IMR-90 (cell line): ENCODE results near the gene SLC25A26. TPM values are rescaled to one million over a fixed set of nuclear protein-coding genes. Genes with fewer than 3 reads are reported as not detected.

Experiments used
- ATAC-seq: fragments of 200-7000 bp; cut with Tn5 transposase; 2 replicates; pipeline ENCODE4 v1.9.1; 2020; ENCODE audit warnings: low read depth, mild to moderate bottlenecking, moderate library complexity
- BruUV-seq: library from RNA; stranded (reverse); fragments of 400-500 nt; replicated peaks from 2 replicates; lab custom pipeline; 2021; lab: Mats Ljungman, UMichigan
- CTCF ChIA-PET: fragments of 300-600 bp; formaldehyde crosslinking; extraction: SDS; loops from one replicate; lab custom pipeline; 2021; ENCODE audit warnings: antibody characterized with exemption; lab: Yijun Ruan, JAX
- POLR2A ChIA-PET: fragments of 300-600 bp; sonication (Branson Sonifier 250); formaldehyde crosslinking; loops from one replicate; lab custom pipeline; 2022; ENCODE audit warnings: antibody characterized with exemption; ENCODE audit not compliant: unreplicated experiment; lab: Charles Lee
- DNase-seq: peaks from one replicate; pipeline ENCODE4 v3.0.0; 2013
- H2AFZ ChIP-seq: replicated peaks from 2 replicates; pipeline ENCODE3; 2013; ENCODE audit warnings: low read length, mild to moderate bottlenecking; ENCODE audit not compliant: poor library complexity
- H2AK5ac ChIP-seq: 2 replicates; pipeline ENCODE4 v1.6.1; 2013; ENCODE audit warnings: low read depth, low read length, inconsistent platforms
- H2AK9ac ChIP-seq: replicated peaks from 2 replicates; pipeline ENCODE3; 2013; ENCODE audit warnings: mild to moderate bottlenecking, low read depth, low read length, moderate library complexity; ENCODE audit not compliant: poor library complexity
- H2BK120ac ChIP-seq: 2 replicates; pipeline ENCODE4 v1.6.1; 2013; ENCODE audit warnings: low read depth, low read length, inconsistent platforms
- H2BK15ac ChIP-seq: 3 replicates; pipeline ENCODE4 v1.6.1; 2013; ENCODE audit warnings: low read depth, low read length, inconsistent platforms
- H2BK20ac ChIP-seq: 2 replicates; pipeline ENCODE4 v1.6.1; 2013; ENCODE audit warnings: low read depth, mild to moderate bottlenecking, inconsistent platforms, low read length, moderate library complexity
- H2BK5ac ChIP-seq: 2 replicates; pipeline ENCODE4 v1.6.1; 2013; ENCODE audit warnings: mild to moderate bottlenecking, low read depth, low read length, inconsistent platforms; ENCODE audit not compliant: poor library complexity, severe bottlenecking
- H3K14ac ChIP-seq: replicated peaks from 2 replicates; pipeline ENCODE4 v1.6.1; 2013; ENCODE audit warnings: low read depth, low read length, inconsistent platforms
- H3K18ac ChIP-seq: 2 replicates; pipeline ENCODE4 v1.6.1; 2013; ENCODE audit warnings: low read depth, low read length, control low read depth
- H3K23ac ChIP-seq: 2 replicates; pipeline ENCODE4 v1.6.1; 2013; ENCODE audit warnings: low read depth, low read length, inconsistent platforms
- H3K27ac ChIP-seq: 2 replicates; pipeline ENCODE4 v1.5.1; 2013; ENCODE audit warnings: mild to moderate bottlenecking, control low read depth, low read length; ENCODE audit not compliant: insufficient read depth
- H3K27me3 ChIP-seq: 2 replicates; pipeline ENCODE4 v1.6.1; 2013; ENCODE audit warnings: low read length; ENCODE audit not compliant: control insufficient read depth, insufficient read depth
- H3K36me3 ChIP-seq: 2 replicates; pipeline ENCODE4 v1.6.1; 2013; ENCODE audit warnings: low read length, mixed read lengths; ENCODE audit not compliant: control insufficient read depth, insufficient read depth
- H3K4ac ChIP-seq: 2 replicates; pipeline ENCODE4 v1.6.1; 2013; ENCODE audit warnings: low read depth, low read length, inconsistent platforms
- H3K4me1 ChIP-seq: 2 replicates; pipeline ENCODE4 v1.6.1; 2013; ENCODE audit warnings: low read length, mixed read lengths; ENCODE audit not compliant: control insufficient read depth, insufficient read depth
- H3K4me2 ChIP-seq: 2 replicates; pipeline ENCODE4 v1.6.1; 2013; ENCODE audit warnings: low read depth, mild to moderate bottlenecking, control low read depth, low read length, moderate library complexity
- H3K4me3 ChIP-seq: 2 replicates; pipeline ENCODE4 v1.5.1; 2013; ENCODE audit warnings: low read depth, mild to moderate bottlenecking, control low read depth, low read length, moderate library complexity; ENCODE audit not compliant: insufficient read depth
- H3K56ac ChIP-seq: 2 replicates; pipeline ENCODE4 v1.6.1; 2013; ENCODE audit warnings: low read length, inconsistent platforms; ENCODE audit not compliant: insufficient read depth; ENCODE audit errors: extremely low read depth
- H3K79me1 ChIP-seq, 2 experiments: 2 replicates each; pipeline ENCODE4 v1.6.1; 2013; ENCODE audit warnings: low read length in 2 of 2, inconsistent platforms in 1 of 2, low read depth in 1 of 2
- H3K9ac ChIP-seq: 2 replicates; pipeline ENCODE4 v1.6.1; 2013; ENCODE audit warnings: low read depth, low read length, control low read depth
- H3K9me1 ChIP-seq: 2 replicates; pipeline ENCODE4 v1.6.1; 2013; ENCODE audit warnings: low read length, inconsistent platforms; ENCODE audit not compliant: insufficient read depth
- H3K9me3 ChIP-seq: 2 replicates; pipeline ENCODE4 v1.6.1; 2013; ENCODE audit warnings: low read length; ENCODE audit not compliant: control insufficient read depth, insufficient read depth
- H4K20me1 ChIP-seq: 2 replicates; pipeline ENCODE4 v1.6.1; 2013; ENCODE audit warnings: low read length, inconsistent platforms; ENCODE audit not compliant: insufficient read depth
- H4K5ac ChIP-seq: 2 replicates; pipeline ENCODE4 v1.6.1; 2013; ENCODE audit warnings: mild to moderate bottlenecking, low read depth, low read length, control low read depth
- H4K8ac ChIP-seq, 2 experiments: 2 replicates each; pipeline ENCODE4 v1.6.1; 2013; ENCODE audit warnings: low read depth in 2 of 2, low read length in 2 of 2, control low read depth in 1 of 2, inconsistent platforms in 1 of 2
- H4K91ac ChIP-seq: 2 replicates; pipeline ENCODE4 v1.6.1; 2013; ENCODE audit warnings: low read depth, low read length, inconsistent platforms; ENCODE audit not compliant: insufficient read depth
- BHLHE40 ChIP-seq: fragments of 150-350 bp; IDR thresholded peaks from 2 replicates; pipeline ENCODE4 v1.6.1; 2016; ENCODE audit warnings: mild to moderate bottlenecking, low read depth, low read length
- CHD1 ChIP-seq: IDR thresholded peaks from 2 replicates; pipeline ENCODE4 v1.6.1; 2012; ENCODE audit warnings: low read depth, low read length, improper control_type of control experiment
- CTCF ChIP-seq: conservative IDR thresholded peaks from 2 replicates; pipeline ENCODE4 v1.5.1; 2012; ENCODE audit warnings: mild to moderate bottlenecking, low read depth, low read length, improper control_type of control experiment
- FOS ChIP-seq: fragments of 150-350 bp; IDR thresholded peaks from 2 replicates; pipeline ENCODE4 v1.6.1; 2016; ENCODE audit warnings: low read depth, low read length
- MAFK ChIP-seq: IDR thresholded peaks from 2 replicates; pipeline ENCODE4 v1.6.1; 2012; ENCODE audit warnings: low read depth, low read length, improper control_type of control experiment
- POLR2A ChIP-seq: IDR thresholded peaks from 2 replicates; pipeline ENCODE4 v1.6.1; 2012; ENCODE audit warnings: mild to moderate bottlenecking, low read depth, low read length
- RAD21 ChIP-seq: IDR thresholded peaks from 2 replicates; pipeline ENCODE4 v1.6.1; 2012; ENCODE audit warnings: low read length, improper control_type of control experiment
- SMC3 ChIP-seq: fragments of 150-350 bp; IDR thresholded peaks from 2 replicates; pipeline ENCODE4 v1.6.1; 2016; ENCODE audit warnings: low read depth, mild to moderate bottlenecking, antibody characterized with exemption, low read length, moderate library complexity
- WGBS, 2 experiments: methylation state at CpG; one replicate each; pipeline versions ENCODE4 v1.1.5 to v1.1.7; 2013; ENCODE audit warnings: missing lambda C conversion rate in 2 of 2; ENCODE audit not compliant: insufficient read length in 1 of 2; ENCODE audit errors: extremely low coverage in 2 of 2; 5-methylcytosine and 5-hydroxymethylcytosine counted together
- dilution Hi-C: fragments of 300-500 bp; cut with HindIII; formaldehyde crosslinking; loops from one replicate; pipeline ENCODE4 v1.14.3; 2018; ENCODE audit warnings: low sequenced_read_pairs; ENCODE audit not compliant: unreplicated experiment
- in situ Hi-C: fragments of 300-500 bp; cut with MboI; formaldehyde crosslinking; loops from 3 replicates; pipeline ENCODE4 v1.14.3; 2019; ENCODE audit warnings: low sequenced_read_pairs, inconsistent platforms, mixed read lengths
- intact Hi-C: fragments of 100-400 bp; cut with micrococcal nuclease; formaldehyde crosslinking; loops from 2 replicates; pipeline ENCODE4 v1.10.0; 2022
- polyA plus RNA-seq, 3 experiments: library from polyadenylated mRNA; depleted of rRNA; stranded (reverse); fragments of >200 nt; gene quantifications; 2 replicates each; pipeline ENCODE4 v1.2.3, GENCODE V29; 2012; ENCODE audit warnings: low replicate concordance in 1 of 3
- total RNA-seq: library from RNA; depleted of rRNA; stranded (reverse); fragments of >200 nt; gene quantifications from 2 replicates; pipeline ENCODE4 v1.2.3, GENCODE V29; 2012

Gene SLC25A26
- total and polyA plus RNA-seq, 2 of the 4 experiments (the other 2 are of a cell fraction) = 10.9 to 12.7 TPM

- Histone ChIP-seq H3K9ac (no peak overlapping the region), H2BK5ac (no peak overlapping the region), H2BK120ac (no peak overlapping the region), H4K8ac (no peak overlapping the region), H2AFZ (no peak overlapping the region), H2BK20ac (no peak overlapping the region), H4K91ac (no peak overlapping the region), H4K5ac (no peak overlapping the region; the same call in 1 of the 2 replicates), H2BK15ac (no peak overlapping the region), H3K27ac (no peak overlapping the region), H3K18ac (0 out of 2 replicates have a peak overlapping the region, but pooled peaks have one; percentile 22), H3K4me3 (no peak overlapping the region), H3K36me3 (no peaks in the 10 kb centered on the region), H2AK9ac (no peak overlapping the region), H3K9me1 (no peaks in the 10 kb centered on the region; the same call in 1 of the 2 replicates), H3K4me1 (peaks cover 16% of the 10 kb centered on the region), H3K4ac (no peak overlapping the region), H3K9me3 (no peaks in the 10 kb centered on the region), H3K23ac (no peak overlapping the region), H3K4me2 (no peak overlapping the region), H3K79me1 (peaks cover 0 to 4% of the 10 kb centered on the region in 2 experiments; a peak in 1 of 4 replicates), H3K14ac (no peak overlapping the region), H2AK5ac (no peak overlapping the region), H3K56ac (no peak overlapping the region), H4K20me1 (no peaks in the 10 kb centered on the region), H3K27me3 (no peaks in the 10 kb centered on the region)
- no CpG with 5 or more reads among the region's 2 CpGs for WGBS, 2 experiments
- TF ChIP-seq POLR2A (no peak), BHLHE40 (no peak), RAD21 (no peak), CTCF (no peak), MAFK (no peak), SMC3 (no peak), FOS (no peak), CHD1 (no peak)
- dilution Hi-C loops = no loop called here
- CTCF ChIA-PET = no interaction called here
- no peak for DNase-seq
- in situ Hi-C loops = no loop called here
- BruUV-seq = no TSS peak
- no peak for ATAC-seq
- intact Hi-C loops = no loop called here
- POLR2A ChIA-PET = no interaction called here
Measured at GRCh38 chr3:66265649-66266048, 44.8 kb downstream of the SLC25A26 start.
